NCI-H146 (cell line): ENCODE measurements around the gene OSBPL10.

Experiments
- DNase-seq: peaks from one replicate; lab custom pipeline; 2025; lab: John Stamatoyannopoulos, UW

OSBPL10 gene

GRCh38 chr3:31988271-31988670 is 7.2 kb upstream of the OSBPL10 start:
- DNase-seq, result no peak

GRCh38 chr3:31985831-31986230 is 4.8 kb upstream of the OSBPL10 start:
- no peak for DNase-seq

GRCh38 chr3:31984321-31984720 is 3.3 kb upstream of the OSBPL10 start:
- no peak for DNase-seq

- DNase-seq, result peak; percentile 85
These were observed 394 bp downstream of the OSBPL10 start for GRCh38 chr3:31980530-31981205.

- no peak for DNase-seq
These were observed 1.9 kb downstream of the OSBPL10 start for GRCh38 chr3:31979001-31979697.

GRCh38 chr3:31978553-31978952 is 2.5 kb downstream of the OSBPL10 start:
- DNase-seq, result no peak

GRCh38 chr3:31977736-31978135 is 3.3 kb downstream of the OSBPL10 start:
- DNase-seq, result no peak

GRCh38 chr3:31976302-31976701 is 4.8 kb downstream of the OSBPL10 start:
- DNase-seq, result no peak

- peak; percentile 1 for DNase-seq
These were observed 6.1 kb downstream of the OSBPL10 start for GRCh38 chr3:31974964-31975363.

- DNase-seq, result no peak
These were observed 6.6 kb downstream of the OSBPL10 start for GRCh38 chr3:31974471-31974870.

GRCh38 chr3:31973837-31974236 is 7.2 kb downstream of the OSBPL10 start:
- DNase-seq, result no peak

- DNase-seq, result no peak
These were observed 8.0 kb downstream of the OSBPL10 start for GRCh38 chr3:31973081-31973480.

GRCh38 chr3:31971607-31972006 is 9.5 kb downstream of the OSBPL10 start:
- no peak for DNase-seq

GRCh38 chr3:31968927-31969418 is 12.1 kb downstream of the OSBPL10 start:
- no peak for DNase-seq

GRCh38 chr3:31968369-31968926 is 12.6 kb downstream of the OSBPL10 start:
- DNase-seq, result no peak

GRCh38 chr3:31967592-31967991 is 13.5 kb downstream of the OSBPL10 start:
- DNase-seq, result no peak

- DNase-seq, result no peak
These were observed 14.0 kb downstream of the OSBPL10 start for GRCh38 chr3:31966978-31967591.

- no peak for DNase-seq
These were observed 18.3 kb downstream of the OSBPL10 start for GRCh38 chr3:31962801-31963205.

- no peak for DNase-seq
These were observed 20.1 kb downstream of the OSBPL10 start for GRCh38 chr3:31960793-31961431.

- DNase-seq, result no peak
These were observed 20.9 kb downstream of the OSBPL10 start for GRCh38 chr3:31959951-31960792.

GRCh38 chr3:31959251-31959650 is 21.8 kb downstream of the OSBPL10 start:
- DNase-seq, result no peak
